Breast epithelium (tissue), 3 donors: ENCODE results near the gene CRYGB.

Experiments used
- POLR2A ChIP-seq: fragments of 450-650 bp; IDR thresholded peaks from one replicate; pipeline ENCODE4 v1.6.1; 2016; ENCODE audit warnings: antibody characterized with exemption, mild to moderate bottlenecking, moderate library complexity
- TF ChIP-seq, protein P1 (sequence below), 3 donors: fragments of 450-650 bp; IDR thresholded peaks; one replicate each; pipeline ENCODE4 v1.5.1; 2016 to 2017; ENCODE audit warnings: antibody characterized with exemption in 3 of 3, mild to moderate bottlenecking in 3 of 3, moderate library complexity in 3 of 3

- TF ChIP-seq POLR2A, result no peak
- TF ChIP-seq, protein P1, sequence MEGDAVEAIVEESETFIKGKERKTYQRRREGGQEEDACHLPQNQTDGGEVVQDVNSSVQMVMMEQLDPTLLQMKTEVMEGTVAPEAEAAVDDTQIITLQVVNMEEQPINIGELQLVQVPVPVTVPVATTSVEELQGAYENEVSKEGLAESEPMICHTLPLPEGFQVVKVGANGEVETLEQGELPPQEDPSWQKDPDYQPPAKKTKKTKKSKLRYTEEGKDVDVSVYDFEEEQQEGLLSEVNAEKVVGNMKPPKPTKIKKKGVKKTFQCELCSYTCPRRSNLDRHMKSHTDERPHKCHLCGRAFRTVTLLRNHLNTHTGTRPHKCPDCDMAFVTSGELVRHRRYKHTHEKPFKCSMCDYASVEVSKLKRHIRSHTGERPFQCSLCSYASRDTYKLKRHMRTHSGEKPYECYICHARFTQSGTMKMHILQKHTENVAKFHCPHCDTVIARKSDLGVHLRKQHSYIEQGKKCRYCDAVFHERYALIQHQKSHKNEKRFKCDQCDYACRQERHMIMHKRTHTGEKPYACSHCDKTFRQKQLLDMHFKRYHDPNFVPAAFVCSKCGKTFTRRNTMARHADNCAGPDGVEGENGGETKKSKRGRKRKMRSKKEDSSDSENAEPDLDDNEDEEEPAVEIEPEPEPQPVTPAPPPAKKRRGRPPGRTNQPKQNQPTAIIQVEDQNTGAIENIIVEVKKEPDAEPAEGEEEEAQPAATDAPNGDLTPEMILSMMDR (IDR thresholded peaks at IDR 0.05), result no peak
Observed at GRCh38 chr2:208175840-208176153, 29.8 kb upstream of the CRYGB start.
